ENCODE data around the gene HMOX1.

Gene HMOX1

DNA sequence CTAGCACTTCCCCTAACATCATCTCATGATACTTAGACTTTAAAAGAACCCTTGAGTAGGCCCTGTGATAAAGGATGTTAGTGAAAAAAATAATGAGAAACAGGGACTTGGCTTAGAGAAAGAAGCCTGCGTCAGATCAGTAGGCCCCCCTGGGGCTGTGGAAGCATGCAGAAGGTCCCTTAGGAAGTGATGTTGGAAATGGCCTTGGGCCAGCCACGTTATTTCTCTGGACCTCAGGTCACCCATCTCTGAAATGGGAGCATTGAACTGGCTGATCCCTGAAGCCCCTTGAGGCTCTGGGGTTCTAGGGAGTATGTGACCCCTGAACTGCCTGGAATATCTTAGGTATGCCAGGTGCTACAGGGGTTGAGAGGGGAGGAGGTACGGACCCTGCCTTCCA, 59.2 kb downstream of the HMOX1 start:
- H3K4me2 ChIP-seq (ENCODE audit: low read depth, low read length) = no peak overlapping the region
- H3K27me3 ChIP-seq (replicated peaks; ENCODE audit: insufficient read depth, low read length) = no peaks in the 10 kb centered on the region
- no peaks in the 10 kb centered on the region for H3K9me3 ChIP-seq (replicated peaks; ENCODE audit: insufficient read depth, low read length)
- no peaks in the 10 kb centered on the region for H3K9me2 ChIP-seq (replicated peaks; ENCODE audit: insufficient read depth, low read length)
- no peak overlapping the region for H3K9ac ChIP-seq (ENCODE audit: low read length)
- H3K79me2 ChIP-seq (ENCODE audit: low read length) = no peaks in the 10 kb centered on the region
- no peak overlapping the region for H3K27ac ChIP-seq (ENCODE audit: low read length)
- no peak for TF ChIP-seq EZH2 (optimal IDR thresholded peaks at IDR 0.05; ENCODE audit: low read depth, low read length)
- TF ChIP-seq, protein P1, sequence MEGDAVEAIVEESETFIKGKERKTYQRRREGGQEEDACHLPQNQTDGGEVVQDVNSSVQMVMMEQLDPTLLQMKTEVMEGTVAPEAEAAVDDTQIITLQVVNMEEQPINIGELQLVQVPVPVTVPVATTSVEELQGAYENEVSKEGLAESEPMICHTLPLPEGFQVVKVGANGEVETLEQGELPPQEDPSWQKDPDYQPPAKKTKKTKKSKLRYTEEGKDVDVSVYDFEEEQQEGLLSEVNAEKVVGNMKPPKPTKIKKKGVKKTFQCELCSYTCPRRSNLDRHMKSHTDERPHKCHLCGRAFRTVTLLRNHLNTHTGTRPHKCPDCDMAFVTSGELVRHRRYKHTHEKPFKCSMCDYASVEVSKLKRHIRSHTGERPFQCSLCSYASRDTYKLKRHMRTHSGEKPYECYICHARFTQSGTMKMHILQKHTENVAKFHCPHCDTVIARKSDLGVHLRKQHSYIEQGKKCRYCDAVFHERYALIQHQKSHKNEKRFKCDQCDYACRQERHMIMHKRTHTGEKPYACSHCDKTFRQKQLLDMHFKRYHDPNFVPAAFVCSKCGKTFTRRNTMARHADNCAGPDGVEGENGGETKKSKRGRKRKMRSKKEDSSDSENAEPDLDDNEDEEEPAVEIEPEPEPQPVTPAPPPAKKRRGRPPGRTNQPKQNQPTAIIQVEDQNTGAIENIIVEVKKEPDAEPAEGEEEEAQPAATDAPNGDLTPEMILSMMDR (IDR thresholded peaks at IDR 0.05; ENCODE audit: low read length) = no peak
- no peak for TF ChIP-seq EZH2phosphoT487 (IDR thresholded peaks at IDR 0.05; ENCODE audit: low read length)
- DNase-seq = no peak
- no peak overlapping the region for H2AFZ ChIP-seq (ENCODE audit: low read length)
- H3K36me3 ChIP-seq (replicated peaks; ENCODE audit: insufficient read depth, low read length) = no peaks in the 10 kb centered on the region
- H3F3A ChIP-seq (ENCODE audit: insufficient read depth, low read length) = no peaks in the 10 kb centered on the region
- H3K4me3 ChIP-seq (ENCODE audit: low read length) = no peak overlapping the region
- no peaks in the 10 kb centered on the region for H4K20me1 ChIP-seq (ENCODE audit: insufficient read depth, low read length)
- H3K4me1 ChIP-seq (ENCODE audit: low read length) = no peaks in the 10 kb centered on the region

DNA sequence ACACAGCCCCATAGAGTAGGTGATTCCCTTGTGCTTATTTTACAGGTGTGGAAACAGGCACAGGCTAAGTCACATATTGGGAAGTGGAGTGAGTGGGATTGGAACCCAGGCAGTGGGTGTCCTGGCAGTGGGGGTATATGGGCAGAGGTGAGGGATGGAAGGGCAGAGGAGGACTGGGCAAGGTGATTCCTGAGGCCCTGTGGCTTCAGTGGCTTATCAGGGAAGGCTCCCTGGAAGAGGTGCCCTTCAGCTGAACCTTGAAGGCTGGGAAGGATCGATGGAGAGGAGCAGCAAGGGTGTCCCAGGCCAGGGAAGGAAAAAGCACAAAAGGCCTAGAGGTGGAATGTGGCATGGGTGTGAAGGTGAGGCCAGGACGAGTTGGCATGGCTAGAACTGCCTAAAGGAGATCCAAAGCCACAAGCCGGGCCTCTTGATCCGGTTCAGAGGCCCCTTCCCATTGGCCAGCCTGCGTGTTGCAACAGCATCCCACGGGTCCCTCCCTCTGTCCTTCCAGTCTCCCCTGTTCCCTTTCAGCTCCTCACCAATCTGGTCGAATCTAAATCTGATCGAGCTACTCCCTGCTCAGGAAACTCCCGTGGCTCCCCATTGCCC, 60.7 kb downstream of the HMOX1 start:
- Histone ChIP-seq H3K9me2 (replicated peaks; ENCODE audit: insufficient read depth, low read length) (no peaks in the 10 kb centered on the region), H3K36me3 (replicated peaks; ENCODE audit: insufficient read depth, low read length) (no peaks in the 10 kb centered on the region), H4K20me1 (ENCODE audit: insufficient read depth, low read length) (no peaks in the 10 kb centered on the region), H3K9me3 (replicated peaks; ENCODE audit: insufficient read depth, low read length) (no peaks in the 10 kb centered on the region), H3K27ac (ENCODE audit: low read length) (no peak overlapping the region), H3K27me3 (replicated peaks; ENCODE audit: insufficient read depth, low read length) (no peaks in the 10 kb centered on the region), H3K4me2 (ENCODE audit: low read depth, low read length) (no peak overlapping the region), H3K9ac (ENCODE audit: low read length) (no peak overlapping the region), H3F3A (ENCODE audit: insufficient read depth, low read length) (no peaks in the 10 kb centered on the region), H3K4me1 (ENCODE audit: low read length) (no peaks in the 10 kb centered on the region), H3K4me3 (ENCODE audit: low read length) (no peak overlapping the region), H3K79me2 (ENCODE audit: low read length) (no peaks in the 10 kb centered on the region), H2AFZ (ENCODE audit: low read length) (no peak overlapping the region)
- DNase-seq = no peak
- TF ChIP-seq EZH2phosphoT487 (IDR thresholded peaks at IDR 0.05; ENCODE audit: low read length) (no peak), EZH2 (optimal IDR thresholded peaks at IDR 0.05; ENCODE audit: low read depth, low read length) (no peak)
- TF ChIP-seq, protein P1 (IDR thresholded peaks at IDR 0.05; ENCODE audit: low read length) = no peak

DNA sequence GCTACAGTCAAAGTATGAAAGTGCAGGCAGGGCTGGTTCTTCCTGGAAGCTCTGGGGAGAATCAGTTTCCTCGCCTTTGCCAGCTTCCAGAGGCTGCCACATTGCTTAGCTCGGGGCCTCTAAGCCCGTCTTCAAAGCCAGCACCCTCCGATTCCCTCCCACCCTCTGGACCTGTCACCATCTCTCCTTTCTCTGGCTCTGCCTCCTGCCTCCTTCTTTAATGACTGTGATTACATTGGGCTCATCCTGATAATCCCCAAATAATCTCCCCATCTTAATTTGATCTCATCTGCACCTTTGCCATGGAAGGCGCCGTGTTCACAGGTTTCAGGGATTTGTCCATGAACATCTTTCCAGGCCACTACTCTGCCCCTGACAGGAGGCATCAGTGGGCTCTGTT, 61.6 kb downstream of the HMOX1 start:
- Histone ChIP-seq H4K20me1 (ENCODE audit: insufficient read depth, low read length) (no peaks in the 10 kb centered on the region), H3K79me2 (ENCODE audit: low read length) (no peaks in the 10 kb centered on the region), H3K36me3 (replicated peaks; ENCODE audit: insufficient read depth, low read length) (no peaks in the 10 kb centered on the region), H3K9ac (ENCODE audit: low read length) (no peak overlapping the region), H3K4me2 (ENCODE audit: low read depth, low read length) (no peak overlapping the region), H3K27me3 (replicated peaks; ENCODE audit: insufficient read depth, low read length) (no peaks in the 10 kb centered on the region), H3K9me3 (replicated peaks; ENCODE audit: insufficient read depth, low read length) (no peaks in the 10 kb centered on the region), H3F3A (ENCODE audit: insufficient read depth, low read length) (peaks cover under 1% of the 10 kb centered on the region; the same call in 1 of the 2 replicates), H3K4me1 (ENCODE audit: low read length) (peaks cover 1% of the 10 kb centered on the region), H3K27ac (ENCODE audit: low read length) (no peak overlapping the region), H3K4me3 (ENCODE audit: low read length) (no peak overlapping the region), H2AFZ (ENCODE audit: low read length) (no peak overlapping the region), H3K9me2 (replicated peaks; ENCODE audit: insufficient read depth, low read length) (no peaks in the 10 kb centered on the region)
- DNase-seq = no peak
- no peak for TF ChIP-seq EZH2 (optimal IDR thresholded peaks at IDR 0.05; ENCODE audit: low read depth, low read length)
- TF ChIP-seq EZH2phosphoT487 (IDR thresholded peaks at IDR 0.05; ENCODE audit: low read length) = no peak
- TF ChIP-seq, protein P1 (IDR thresholded peaks at IDR 0.05; ENCODE audit: low read length) = no peak

Data from MM.1S (cell line).